ENCODE data around the gene CHP1.

GRCh38 chr15:41292521-41292920 lies 61.5 kb downstream of the CHP1 start:
- TF ChIP-seq CTCF (IDR thresholded peaks at IDR 0.05) (no peak), EZH2 (IDR thresholded peaks at IDR 0.05) (no peak), EZH2phosphoT487 (IDR thresholded peaks at IDR 0.05) (no peak)

All from neural progenitor cell (in vitro differentiated cells).